Glutamatergic neuron (in vitro differentiated cells): Measurements from ENCODE around the gene C16orf54. TPM values are rescaled to one million over a fixed set of nuclear protein-coding genes. Genes with fewer than 3 reads are reported as not detected.
"Not testable (repeated sequence)": the region's sequence is repeated elsewhere in the genome, so short reads cannot be mapped to it uniquely, and the experiment has no call there.

Experiments used
- DNase-seq: peaks from one replicate; pipeline ENCODE4 v3.0.0; 2022
- H3K27ac Mint-ChIP-seq: one replicate; pipeline ENCODE4 v1.8.0; 2020; ENCODE audit warnings: mild to moderate bottlenecking, mixed read lengths, inconsistent platforms; ENCODE audit not compliant: unreplicated experiment
- H3K27me3 Mint-ChIP-seq: one replicate; pipeline ENCODE4 v1.8.0; 2020; ENCODE audit warnings: mild to moderate bottlenecking, moderate library complexity, mixed read lengths, inconsistent platforms; ENCODE audit not compliant: unreplicated experiment
- H3K36me3 Mint-ChIP-seq: one replicate; pipeline ENCODE4 v1.8.0; 2020; ENCODE audit warnings: mild to moderate bottlenecking, mixed read lengths, inconsistent platforms; ENCODE audit not compliant: unreplicated experiment
- H3K4me1 Mint-ChIP-seq: one replicate; pipeline ENCODE4 v1.8.0; 2020; ENCODE audit warnings: mild to moderate bottlenecking, low read depth, mixed read lengths, inconsistent platforms; ENCODE audit not compliant: unreplicated experiment
- H3K4me3 Mint-ChIP-seq: one replicate; pipeline ENCODE4 v1.8.0; 2020; ENCODE audit warnings: mild to moderate bottlenecking, mixed read lengths, inconsistent platforms; ENCODE audit not compliant: unreplicated experiment
- H3K9me3 Mint-ChIP-seq: one replicate; pipeline ENCODE4 v1.8.0; 2020; ENCODE audit warnings: mild to moderate bottlenecking, moderate library complexity, mixed read lengths, inconsistent platforms; ENCODE audit not compliant: unreplicated experiment
- CTCF ChIP-seq: fragments of 200-600 bp; sonication (generic); IDR thresholded peaks from one replicate; pipeline ENCODE4 v1.5.0; 2021; ENCODE audit not compliant: partially characterized antibody, unreplicated experiment
- total RNA-seq: library from RNA; stranded (reverse); fragmentation: NEBNext Ultra II Directional; extraction: Animal tissue kit (Norgen Biotek cat#: 25700); gene quantifications from one replicate; pipeline ENCODE4 v1.2.1, GENCODE V29; 2021; ENCODE audit not compliant: unreplicated experiment

C16orf54 gene
- total RNA-seq, 1 donor from 2014 or later, result not detected

- no peak for TF ChIP-seq CTCF
- Mint-ChIP-seq H3K36me3 (no peaks in the 10 kb centered on the region), H3K27me3 (peaks cover 2% of the 10 kb centered on the region), H3K9me3 (peaks cover 4% of the 10 kb centered on the region), H3K4me1 (peaks cover 2% of the 10 kb centered on the region), H3K4me3 (no peak overlapping the region), H3K27ac (no peak overlapping the region)
- no peak for DNase-seq
Measured at GRCh38 chr16:29712809-29713208, 33.0 kb downstream of the C16orf54 start.

- peaks cover 2% of the 10 kb centered on the region for H3K27me3 Mint-ChIP-seq
- peak overlapping the region; percentile 83 for H3K27ac Mint-ChIP-seq
- H3K36me3 Mint-ChIP-seq, result no peaks in the 10 kb centered on the region
- H3K4me1 Mint-ChIP-seq, result peaks cover 2% of the 10 kb centered on the region
- H3K9me3 Mint-ChIP-seq, result peaks cover 4% of the 10 kb centered on the region
- no peak for DNase-seq
- TF ChIP-seq CTCF, result peak; percentile 84
- peak overlapping the region; percentile 90 for H3K4me3 Mint-ChIP-seq
Measured at GRCh38 chr16:29710227-29711219, 35.3 kb downstream of the C16orf54 start.

GRCh38 chr16:29709657-29710056 is 36.1 kb downstream of the C16orf54 start:
- not testable (repeated sequence) for DNase-seq, H3K4me1 Mint-ChIP-seq, H3K27me3 Mint-ChIP-seq, H3K36me3 Mint-ChIP-seq, H3K9me3 Mint-ChIP-seq
- Mint-ChIP-seq H3K27ac (peak overlapping the region; percentile 12), H3K4me3 (peak overlapping the region; percentile 90)

- Mint-ChIP-seq H3K27ac (no peak overlapping the region), H3K27me3 (peaks cover 2% of the 10 kb centered on the region), H3K9me3 (peaks cover 2% of the 10 kb centered on the region), H3K36me3 (no peaks in the 10 kb centered on the region), H3K4me1 (peaks cover 2% of the 10 kb centered on the region), H3K4me3 (peak overlapping the region; percentile 90)
- TF ChIP-seq CTCF, result no peak
- DNase-seq, result no peak
Measured at GRCh38 chr16:29708917-29709600, 36.7 kb downstream of the C16orf54 start.

- H3K36me3 Mint-ChIP-seq, H3K27me3 Mint-ChIP-seq, H3K4me1 Mint-ChIP-seq, H3K4me3 Mint-ChIP-seq, DNase-seq, H3K9me3 Mint-ChIP-seq, H3K27ac Mint-ChIP-seq: not testable (repeated sequence)
Measured at GRCh38 chr16:29707160-29707559, 38.6 kb downstream of the C16orf54 start.
